SK-N-MC (cell line): ENCODE measurements around the gene ERVFRD-1.
"Not testable (repeated sequence)": the region's sequence is repeated elsewhere in the genome, so short reads cannot be mapped to it uniquely, and the experiment has no call there.

Experiments used
- DNase-seq: peaks from one replicate; pipeline ENCODE4 v3.0.0-alpha.2; 2011; ENCODE audit warnings: low read depth, low spot score
- H3K27ac ChIP-seq: fragments of 200-600 bp; sonication (generic); 2 replicates; pipeline ENCODE4 v1.5.1; 2016; ENCODE audit warnings: mixed run types
- H3K36me3 ChIP-seq: fragments of 200-600 bp; sonication (generic); 2 replicates; pipeline ENCODE4 v1.6.1; 2017; ENCODE audit warnings: antibody characterized with exemption, low read length, mixed read lengths; ENCODE audit not compliant: insufficient read depth
- H3K4me3 ChIP-seq: fragments of 200-600 bp; sonication (generic); 2 replicates; pipeline ENCODE4 v1.5.1; 2016
- H3K9ac ChIP-seq: fragments of 200-600 bp; sonication (generic); 2 replicates; pipeline ENCODE4 v1.8.0; 2017; ENCODE audit warnings: mixed run types, mixed read lengths; ENCODE audit not compliant: insufficient read length
- H3K9me3 ChIP-seq: fragments of 200-600 bp; sonication (generic); 2 replicates; pipeline ENCODE4 v1.6.1; 2017; ENCODE audit warnings: low read depth, mild to moderate bottlenecking, antibody characterized with exemption, low read length, moderate library complexity, mixed read lengths
- EZH2 ChIP-seq: fragments of 200-600 bp; sonication (generic); IDR thresholded peaks from one replicate; pipeline ENCODE4 v1.6.1; 2017; ENCODE audit warnings: antibody characterized with exemption
- FOXP2 ChIP-seq: optimal IDR thresholded peaks from 2 replicates; pipeline ENCODE3; 2011; ENCODE audit warnings: mild to moderate bottlenecking, moderate library complexity; ENCODE audit not compliant: insufficient read depth; ENCODE audit errors: extremely low read length, control extremely low read depth
- POLR2AphosphoS5 ChIP-seq: IDR thresholded peaks from 2 replicates; pipeline ENCODE4 v1.6.1; 2012; ENCODE audit warnings: mild to moderate bottlenecking, low read depth, low read length, borderline replicate concordance

The ERVFRD-1 gene

GRCh38 chr6:11089695-11090094, 21.8 kb downstream of the ERVFRD-1 start:
- H3K36me3 ChIP-seq = no peaks in the 10 kb centered on the region
- no peak overlapping the region for H3K4me3 ChIP-seq
- no peak for TF ChIP-seq FOXP2
- TF ChIP-seq POLR2AphosphoS5 = no peak
- TF ChIP-seq EZH2 = no peak
- no peak overlapping the region for H3K27ac ChIP-seq
- H3K9ac ChIP-seq = no peak overlapping the region
- DNase-seq = no peak
- H3K9me3 ChIP-seq = no peaks in the 10 kb centered on the region

- H3K9ac ChIP-seq, H3K27ac ChIP-seq, DNase-seq, H3K36me3 ChIP-seq, H3K9me3 ChIP-seq, H3K4me3 ChIP-seq: not testable (repeated sequence)
Observed at GRCh38 chr6:11087141-11087812, 24.2 kb downstream of the ERVFRD-1 start.

GRCh38 chr6:11085758-11086435, 25.6 kb downstream of the ERVFRD-1 start:
- no peak overlapping the region for H3K4me3 ChIP-seq
- H3K27ac ChIP-seq = no peak overlapping the region
- no peaks in the 10 kb centered on the region for H3K9me3 ChIP-seq
- no peak for DNase-seq
- no peak overlapping the region for H3K9ac ChIP-seq
- no peaks in the 10 kb centered on the region for H3K36me3 ChIP-seq
- TF ChIP-seq FOXP2 = no peak
- TF ChIP-seq POLR2AphosphoS5 = no peak
- no peak for TF ChIP-seq EZH2

GRCh38 chr6:11083956-11084355, 27.6 kb downstream of the ERVFRD-1 start:
- Histone ChIP-seq H3K9ac (no peak overlapping the region), H3K4me3 (no peak overlapping the region), H3K9me3 (no peaks in the 10 kb centered on the region), H3K36me3 (no peaks in the 10 kb centered on the region), H3K27ac (no peak overlapping the region)
- no peak for DNase-seq
- TF ChIP-seq EZH2 = no peak
- no peak for TF ChIP-seq FOXP2
- TF ChIP-seq POLR2AphosphoS5 = no peak

- no peak overlapping the region for H3K9ac ChIP-seq
- H3K27ac ChIP-seq = no peak overlapping the region
- H3K9me3 ChIP-seq = no peaks in the 10 kb centered on the region
- TF ChIP-seq POLR2AphosphoS5 (no peak), EZH2 (no peak), FOXP2 (no peak)
- no peaks in the 10 kb centered on the region for H3K36me3 ChIP-seq
- no peak for DNase-seq
- H3K4me3 ChIP-seq = no peak overlapping the region
Observed at GRCh38 chr6:11083491-11083890, 28.0 kb downstream of the ERVFRD-1 start.

GRCh38 chr6:11080296-11080695, 31.2 kb downstream of the ERVFRD-1 start:
- no peak for DNase-seq
- TF ChIP-seq EZH2 = no peak
- TF ChIP-seq POLR2AphosphoS5 = no peak
- TF ChIP-seq FOXP2 = no peak
- H3K9ac ChIP-seq = no peak overlapping the region
- no peak overlapping the region for H3K4me3 ChIP-seq
- no peak overlapping the region for H3K27ac ChIP-seq
- no peaks in the 10 kb centered on the region for H3K9me3 ChIP-seq
- no peaks in the 10 kb centered on the region for H3K36me3 ChIP-seq

- no peaks in the 10 kb centered on the region for H3K9me3 ChIP-seq
- no peak overlapping the region for H3K4me3 ChIP-seq
- TF ChIP-seq EZH2 (no peak), POLR2AphosphoS5 (no peak), FOXP2 (no peak)
- DNase-seq = no peak
- H3K36me3 ChIP-seq = no peaks in the 10 kb centered on the region
- H3K27ac ChIP-seq = no peak overlapping the region
- no peak overlapping the region for H3K9ac ChIP-seq
Observed at GRCh38 chr6:11078266-11078665, 33.3 kb downstream of the ERVFRD-1 start.

- H3K4me3 ChIP-seq = no peak overlapping the region
- H3K9me3 ChIP-seq = no peaks in the 10 kb centered on the region
- no peak overlapping the region for H3K9ac ChIP-seq
- DNase-seq = no peak
- TF ChIP-seq EZH2 (no peak), POLR2AphosphoS5 (no peak), FOXP2 (no peak)
- H3K36me3 ChIP-seq = no peaks in the 10 kb centered on the region
- H3K27ac ChIP-seq = no peak overlapping the region
Observed at GRCh38 chr6:11076540-11076939, 35.0 kb downstream of the ERVFRD-1 start.

- Histone ChIP-seq H3K36me3 (no peaks in the 10 kb centered on the region), H3K27ac (no peak overlapping the region), H3K4me3 (no peak overlapping the region), H3K9me3 (no peaks in the 10 kb centered on the region), H3K9ac (no peak overlapping the region)
- DNase-seq = no peak
- TF ChIP-seq FOXP2 (no peak), EZH2 (no peak), POLR2AphosphoS5 (no peak)
Observed at GRCh38 chr6:11072101-11072500, 39.4 kb downstream of the ERVFRD-1 start.

- no peak for DNase-seq
- Histone ChIP-seq H3K9me3 (no peaks in the 10 kb centered on the region), H3K36me3 (no peaks in the 10 kb centered on the region), H3K27ac (no peak overlapping the region), H3K4me3 (no peak overlapping the region), H3K9ac (no peak overlapping the region)
- no peak for TF ChIP-seq POLR2AphosphoS5
Observed at GRCh38 chr6:11069760-11070159, 41.8 kb downstream of the ERVFRD-1 start.
